MCF 10A (cell line): ENCODE results near the gene TMEM191B. TPM values are rescaled to one million over a fixed set of nuclear protein-coding genes. Genes with fewer than 3 reads are reported as not detected.
"Not testable (repeated sequence)": the region's sequence is repeated elsewhere in the genome, so short reads cannot be mapped to it uniquely, and the experiment has no call there.

Experiments
- BruUV-seq: library from RNA; stranded (reverse); fragments of 400-500 nt; replicated peaks from 2 replicates; lab custom pipeline; 2021; lab: Mats Ljungman, UMichigan
- CTCF ChIA-PET: fragments of 300-600 bp; sonication (Branson Sonifier 250); formaldehyde crosslinking; extraction: SDS; loops from one replicate; lab custom pipeline; 2021; ENCODE audit warnings: antibody characterized with exemption, inconsistent platforms; lab: Yijun Ruan, JAX
- POLR2A ChIA-PET: fragments of 300-600, 350-650 bp; sonication (Branson Sonifier 250); formaldehyde crosslinking; extraction: SDS; loops from one replicate; lab custom pipeline; 2020; ENCODE audit warnings: antibody characterized with exemption, inconsistent platforms; lab: Yijun Ruan, JAX
- DNase-seq: peaks from one replicate; pipeline ENCODE4 v3.0.0-alpha.2; 2018; ENCODE audit not compliant: unreplicated experiment
- H3K27ac Mint-ChIP-seq: one replicate; pipeline ENCODE4 v1.8.0; 2022; ENCODE audit warnings: mild to moderate bottlenecking, low read depth, mixed read lengths; ENCODE audit not compliant: unreplicated experiment
- H3K27me3 Mint-ChIP-seq: one replicate; pipeline ENCODE4 v1.8.0; 2022; ENCODE audit warnings: mixed read lengths; ENCODE audit not compliant: insufficient read depth, unreplicated experiment
- H3K36me3 Mint-ChIP-seq: one replicate; pipeline ENCODE4 v1.8.0; 2022; ENCODE audit warnings: mild to moderate bottlenecking, moderate library complexity, mixed read lengths; ENCODE audit not compliant: insufficient read depth, unreplicated experiment
- H3K4me1 Mint-ChIP-seq: one replicate; pipeline ENCODE4 v1.8.0; 2022; ENCODE audit warnings: mixed read lengths; ENCODE audit not compliant: insufficient read depth, unreplicated experiment
- H3K4me3 Mint-ChIP-seq: one replicate; pipeline ENCODE4 v1.8.0; 2022; ENCODE audit warnings: mild to moderate bottlenecking, moderate library complexity, mixed read lengths; ENCODE audit not compliant: unreplicated experiment
- H3K9me3 Mint-ChIP-seq: one replicate; pipeline ENCODE4 v1.8.0; 2022; ENCODE audit warnings: mixed read lengths; ENCODE audit not compliant: unreplicated experiment
- intact Hi-C: fragments of 100-400 bp; cut with micrococcal nuclease; formaldehyde crosslinking; loops from 2 replicates; pipeline ENCODE4 v1.14.1; 2022
- total RNA-seq: library from RNA; stranded (reverse); gene quantifications from 2 replicates; pipeline ENCODE4 v1.2.3, GENCODE V29; 2022

Gene TMEM191B
- total RNA-seq, 1 experiment from 2014 or later = not detected

GRCh38 chr22:18575686-18576085, 48.1 kb downstream of the TMEM191B start:
- H3K36me3 Mint-ChIP-seq, CTCF ChIA-PET, H3K27ac Mint-ChIP-seq, H3K27me3 Mint-ChIP-seq, H3K9me3 Mint-ChIP-seq, BruUV-seq, H3K4me3 Mint-ChIP-seq, DNase-seq, POLR2A ChIA-PET, H3K4me1 Mint-ChIP-seq, intact Hi-C loops: not testable (repeated sequence)

DNA sequence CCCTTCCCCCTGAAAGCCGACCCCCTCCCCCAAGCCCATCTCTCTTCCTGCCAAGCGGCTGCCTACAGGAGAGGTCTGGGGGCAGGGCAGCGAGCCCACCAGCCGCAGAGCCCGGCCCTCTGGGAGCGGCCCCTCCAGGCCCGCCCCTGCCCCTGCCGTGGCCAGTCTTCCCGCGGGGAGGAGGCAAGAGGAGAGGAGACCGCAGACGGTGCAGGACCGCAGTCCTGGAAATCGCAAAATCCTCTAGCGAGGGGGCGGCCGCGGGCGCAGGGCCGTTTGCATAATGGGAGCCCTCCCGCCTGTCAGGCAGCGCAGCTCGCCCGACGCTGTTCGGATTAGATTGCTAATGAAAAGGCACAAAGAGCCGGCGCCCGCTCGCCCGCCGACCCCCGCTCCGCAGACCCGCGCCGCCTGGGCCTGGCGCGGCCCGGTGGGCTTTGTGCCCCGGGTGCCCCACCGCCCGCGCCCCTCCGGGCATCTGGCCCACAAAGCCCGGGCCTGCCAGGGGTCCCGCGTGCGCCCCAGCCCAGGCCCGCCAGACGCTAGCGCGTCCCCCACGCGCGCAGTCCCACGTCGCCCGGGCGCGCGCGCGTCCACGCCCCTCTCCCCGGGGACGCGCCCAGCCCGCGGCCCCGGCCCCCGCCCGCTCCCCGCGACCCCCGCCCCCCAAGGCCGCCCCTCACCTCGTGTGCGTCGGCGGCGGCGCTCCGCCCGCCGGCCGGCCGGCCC, 49.7 kb downstream of the TMEM191B start:
- H3K36me3 Mint-ChIP-seq, POLR2A ChIA-PET, H3K27me3 Mint-ChIP-seq, BruUV-seq, H3K4me1 Mint-ChIP-seq, H3K27ac Mint-ChIP-seq, H3K9me3 Mint-ChIP-seq, H3K4me3 Mint-ChIP-seq, DNase-seq, CTCF ChIA-PET, intact Hi-C loops: not testable (repeated sequence)

DNA sequence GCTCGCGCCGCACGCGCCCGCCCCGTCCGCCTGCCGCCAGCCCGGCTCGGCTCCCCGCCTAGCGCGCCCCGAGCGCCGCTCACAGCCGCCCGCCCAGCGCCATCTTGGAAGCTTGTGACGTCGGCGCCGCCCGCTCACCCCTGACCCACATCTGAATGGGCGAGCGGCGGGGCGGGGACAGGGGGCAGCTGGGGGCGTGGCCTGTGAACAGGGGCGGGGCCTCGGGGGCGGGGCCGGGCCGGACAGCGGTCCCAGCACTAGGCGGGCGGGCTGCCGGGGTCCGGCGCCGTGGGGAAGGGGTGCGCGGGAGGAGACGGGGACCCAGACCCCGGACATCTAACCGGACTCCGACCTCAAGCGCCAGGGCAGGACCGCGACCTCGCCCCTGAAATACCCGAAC, 50.2 kb downstream of the TMEM191B start:
- intact Hi-C loops, H3K9me3 Mint-ChIP-seq, BruUV-seq: not testable (repeated sequence)

More for the DNA sequence above, 50.2 kb downstream of the TMEM191B start:
- H3K4me3 Mint-ChIP-seq, CTCF ChIA-PET, POLR2A ChIA-PET, H3K36me3 Mint-ChIP-seq, H3K27me3 Mint-ChIP-seq, H3K4me1 Mint-ChIP-seq, DNase-seq, H3K27ac Mint-ChIP-seq: not testable (repeated sequence)

Other genes with a start within 250 kb of the TMEM191B start
- gene GGTLC3, start 9.6 kb upstream of the TMEM191B start, total RNA-seq = not detected in 2 replicates
- gene RIMBP3, start 84.1 kb downstream of the TMEM191B start, total RNA-seq = 0.26 and 0.47 TPM in 2 replicates